HAP-1 (cell line): Measurements from ENCODE around the gene C4B.

ENCODE experiments used
- DNase-seq, 2 experiments: peaks; one replicate each; pipeline ENCODE4 v3.0.0-alpha.2; 2016 to 2020; ENCODE audit warnings: low spot score in 2 of 2
- H3K27me3 ChIP-seq: fragments of 250-450 bp; sonication (Bioruptor Pico); 2 replicates; pipeline ENCODE4 v1.5.1; 2020; ENCODE audit warnings: low read depth, mild to moderate bottlenecking, moderate library complexity
- H3K36me3 ChIP-seq: fragments of 250-450 bp; sonication (Bioruptor Pico); replicated peaks from 2 replicates; pipeline ENCODE4 v1.5.1; 2020; ENCODE audit warnings: mild to moderate bottlenecking
- H3K4me1 ChIP-seq: fragments of 250-450 bp; sonication (Bioruptor Pico); 2 replicates; pipeline ENCODE4 v1.5.1; 2020; ENCODE audit warnings: mild to moderate bottlenecking
- H3K4me3 ChIP-seq: fragments of 250-450 bp; sonication (Bioruptor Pico); 2 replicates; pipeline ENCODE4 v1.5.1; 2020; ENCODE audit warnings: mild to moderate bottlenecking, moderate library complexity
- H3K9me3 ChIP-seq: fragments of 250-450 bp; sonication (Bioruptor Pico); 2 replicates; pipeline ENCODE4 v1.5.1; 2020; ENCODE audit warnings: mild to moderate bottlenecking, moderate library complexity
- in situ Hi-C: fragments of 300-500 bp; cut with MboI; formaldehyde crosslinking; loops from 3 replicates; pipeline ENCODE4 v1.14.3; 2020; ENCODE audit warnings: low sequenced_read_pairs, inconsistent platforms, mixed read lengths

The C4B gene

DNA sequence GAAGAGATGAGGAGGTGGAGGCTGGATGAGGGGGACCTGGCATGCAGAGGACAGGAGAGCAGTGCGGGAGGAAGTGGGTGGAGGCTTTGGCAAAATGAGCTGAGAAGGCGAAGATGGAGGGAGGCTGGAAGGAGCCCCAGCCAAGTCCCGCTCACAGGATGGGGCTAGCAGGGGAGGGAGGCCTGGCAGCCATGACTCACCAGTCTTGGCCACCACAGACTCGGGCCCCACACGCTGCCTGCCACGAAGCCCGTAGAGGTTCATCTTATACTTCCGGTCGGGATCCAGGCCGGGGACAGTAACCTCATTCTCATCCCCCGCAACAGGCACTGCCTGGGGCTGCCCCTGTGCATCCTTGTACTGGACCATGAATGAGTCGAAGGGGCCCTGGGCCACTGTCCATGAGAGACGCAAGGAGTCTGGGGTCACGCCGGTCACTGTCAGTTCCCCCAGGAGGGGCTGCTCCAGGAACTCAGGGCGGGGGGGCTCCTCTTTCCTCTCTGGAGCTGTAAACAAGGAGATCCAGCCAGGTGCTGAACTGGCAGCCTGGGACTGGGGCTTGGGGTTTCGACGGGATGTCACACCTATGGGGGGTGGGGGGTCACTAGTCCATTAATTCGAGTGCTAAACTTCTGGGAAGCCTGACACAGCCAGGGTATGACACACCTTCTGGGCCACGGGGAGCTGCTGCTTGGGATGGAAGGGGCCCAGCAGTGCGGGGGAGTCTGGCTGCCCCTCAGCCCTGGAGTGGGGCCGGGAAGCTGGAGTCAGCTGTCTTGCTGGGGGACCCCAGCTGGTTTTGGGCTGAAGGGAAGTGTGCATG, 66.8 kb downstream of the C4B start:
- Histone ChIP-seq H3K9me3 (no peaks in the 10 kb centered on the region), H3K27me3 (0 out of 2 replicates have a peak, but pooled peaks cover 2% of the 10 kb centered on the region), H3K4me3 (no peak overlapping the region), H3K36me3 (no peaks in the 10 kb centered on the region), H3K4me1 (no peaks in the 10 kb centered on the region)
- DNase-seq: no peak
- in situ Hi-C loops: loop anchor here (10.0 kb wide), 1 partner anchor 713 kb away; no protein-coding TSS in a partner anchor

DNA sequence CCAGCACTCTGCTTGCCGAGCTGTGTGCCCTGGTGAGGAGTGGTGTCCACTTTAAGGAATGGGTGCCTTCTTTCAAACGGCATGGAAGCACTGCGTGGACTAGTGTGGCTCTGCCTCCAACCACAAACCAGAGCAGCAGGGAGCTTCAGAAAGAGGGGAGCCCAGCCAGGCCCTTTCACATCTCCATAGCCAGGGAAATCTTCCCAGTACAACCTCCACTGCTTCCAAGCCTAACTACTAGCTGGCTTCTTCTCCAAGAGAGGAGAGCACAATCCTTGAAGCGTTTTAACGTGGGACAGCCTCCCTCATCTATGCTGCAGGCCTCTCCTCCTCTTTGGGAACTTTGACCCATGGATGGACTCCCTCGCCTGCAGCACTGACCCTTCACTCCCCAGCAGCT, 67.9 kb downstream of the C4B start:
- Histone ChIP-seq H3K27me3 (0 out of 2 replicates have a peak, but pooled peaks cover 2% of the 10 kb centered on the region), H3K9me3 (no peaks in the 10 kb centered on the region), H3K4me1 (no peaks in the 10 kb centered on the region), H3K4me3 (no peak overlapping the region), H3K36me3 (no peaks in the 10 kb centered on the region)
- in situ Hi-C loops: loop anchor here (10.0 kb wide), 1 partner anchor 712 kb away; no protein-coding TSS in a partner anchor
- DNase-seq: no peak

- Histone ChIP-seq H3K27me3 (0 out of 2 replicates have a peak, but pooled peaks cover 2% of the 10 kb centered on the region), H3K4me3 (no peak overlapping the region), H3K9me3 (no peaks in the 10 kb centered on the region), H3K36me3 (no peaks in the 10 kb centered on the region), H3K4me1 (no peaks in the 10 kb centered on the region)
- in situ Hi-C loops: loop anchor here (10.0 kb wide), 1 partner anchor 712 kb away; no protein-coding TSS in a partner anchor
- DNase-seq: no peak
Observed at GRCh38 chr6:32082935-32083334, 68.3 kb downstream of the C4B start.

DNA sequence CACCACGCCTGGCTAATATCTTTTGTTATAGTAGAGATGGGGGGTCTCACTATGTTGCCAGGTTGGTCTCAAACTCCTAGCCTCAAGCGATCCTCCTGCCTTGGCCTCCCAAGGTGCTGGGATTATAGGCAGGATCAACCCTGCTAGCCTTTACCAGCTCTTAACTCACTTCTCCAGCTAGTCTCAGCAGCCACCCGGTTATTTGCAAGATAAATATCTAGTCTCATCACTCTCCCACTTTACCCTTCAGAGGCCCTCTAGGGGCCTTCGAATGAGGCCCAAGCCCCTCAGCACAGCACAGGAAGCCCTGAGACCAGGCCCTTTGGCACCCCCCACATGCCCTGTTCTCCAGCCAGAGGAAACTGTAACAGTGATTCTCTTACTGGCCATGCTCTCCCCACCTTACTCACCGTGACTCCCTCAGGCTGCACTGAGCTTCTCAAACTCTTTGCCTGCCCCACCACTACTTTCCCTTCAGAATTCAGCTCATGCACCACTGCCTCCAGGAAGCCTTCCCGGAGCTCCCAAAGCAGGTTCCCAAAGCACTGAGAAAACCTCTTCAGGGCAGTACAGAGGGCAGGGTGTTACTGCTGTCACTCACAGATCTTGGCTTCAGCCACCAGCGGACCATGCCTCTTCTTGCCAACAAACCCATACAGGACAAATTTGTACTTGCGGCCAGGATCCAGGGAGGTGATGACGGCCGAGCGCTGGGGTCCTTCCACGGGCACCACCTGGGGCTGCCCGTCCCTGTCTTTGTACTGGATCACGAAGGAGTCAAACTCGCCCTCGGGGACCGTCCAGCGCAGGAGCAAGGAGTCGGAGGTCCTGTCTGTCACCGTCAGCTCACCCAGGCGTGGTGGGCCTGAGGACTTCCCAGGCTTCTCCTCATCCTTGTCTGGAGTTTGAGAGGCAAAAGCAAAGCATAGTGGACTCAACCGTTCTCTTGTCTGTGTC, 69.5 kb downstream of the C4B start:
- H3K4me1 ChIP-seq: no peaks in the 10 kb centered on the region
- in situ Hi-C loops: loop anchor here (10.0 kb wide), 1 partner anchor 711 kb away; no protein-coding TSS in a partner anchor
- DNase-seq: no peak
- no peaks in the 10 kb centered on the region for H3K36me3 ChIP-seq
- H3K27me3 ChIP-seq: 0 out of 2 replicates have a peak, but pooled peaks cover 2% of the 10 kb centered on the region
- H3K9me3 ChIP-seq: no peaks in the 10 kb centered on the region
- H3K4me3 ChIP-seq: no peak overlapping the region

GRCh38 chr6:32084780-32085179, 70.2 kb downstream of the C4B start:
- H3K9me3 ChIP-seq: no peaks in the 10 kb centered on the region
- in situ Hi-C loops: loop anchor here (10.0 kb wide), 1 partner anchor 710 kb away; no protein-coding TSS in a partner anchor

More at GRCh38 chr6:32084780-32085179, 70.2 kb downstream of the C4B start:
- Histone ChIP-seq H3K36me3 (no peaks in the 10 kb centered on the region), H3K27me3 (0 out of 2 replicates have a peak, but pooled peaks cover 2% of the 10 kb centered on the region), H3K4me3 (no peak overlapping the region), H3K4me1 (no peaks in the 10 kb centered on the region)
- no peak for DNase-seq
